ENCODE data around the gene CSNK1D.
A peak's percentile ranks its signal among the peaks of the same experiment; 100 is the strongest.

The CSNK1D gene

DNA sequence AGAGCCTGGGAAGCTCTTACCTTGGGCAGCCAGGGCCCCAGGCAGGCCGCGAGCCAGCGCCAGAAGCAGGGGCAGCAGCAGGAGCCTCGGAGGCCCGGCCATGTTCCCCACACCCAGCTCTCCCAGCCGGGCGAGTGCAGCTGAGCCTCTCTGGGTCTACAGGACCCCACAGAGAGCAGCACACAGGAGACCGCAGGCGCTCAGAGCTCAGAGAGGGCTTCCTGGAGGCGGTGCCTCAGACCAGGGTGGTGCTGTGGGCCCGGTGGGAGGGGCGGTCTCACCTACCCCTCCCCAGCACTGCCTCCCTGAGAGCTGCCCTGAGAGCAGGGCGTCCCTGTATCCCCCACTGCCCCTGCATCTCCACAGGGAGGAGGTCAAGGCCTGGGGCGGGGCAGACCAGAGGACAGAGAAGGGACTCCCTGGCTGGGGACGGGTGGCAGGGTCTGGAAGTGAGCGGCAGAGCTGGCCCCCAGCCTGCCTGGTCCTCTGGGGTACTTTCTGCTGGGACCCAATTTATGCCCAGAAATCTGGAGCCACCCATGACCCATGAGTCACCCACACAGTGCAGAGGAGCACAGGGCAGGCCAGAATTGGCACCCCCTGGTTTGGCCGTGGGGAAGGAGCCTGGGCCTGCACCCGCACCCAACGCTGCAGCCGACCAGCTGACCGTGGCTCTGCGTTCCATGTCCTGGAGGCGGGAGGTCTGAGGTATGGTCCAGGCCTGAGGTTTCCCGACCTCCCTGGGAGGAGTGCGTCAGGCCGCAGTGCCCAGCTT, 44.1 kb upstream of the CSNK1D start, which contains the start of gene CD7:
TSS of gene CD7 (minus strand) at position 215 of the 775 bp plus-strand sequence. CDS start at position 102, 113 bp downstream.
- no peaks in the 10 kb centered on the region for H3K36me3 ChIP-seq (ENCODE audit: control insufficient read depth in 2 of 2, insufficient read depth in 1 of 2, low read length in 2 of 2)
- H3K9me3 ChIP-seq (ENCODE audit: control insufficient read depth, insufficient read depth, low read depth, low read length) = no peaks in the 10 kb centered on the region
- TF ChIP-seq ZNF24 (tag by site-specific recombination; IDR thresholded peaks at IDR 0.05) (no peak), GLIS2 (tag by site-specific recombination; IDR thresholded peaks at IDR 0.05) (peak; percentile 31; the same call in 1 of the 2 replicates), GLIS1 (tag by site-specific recombination; IDR thresholded peaks at IDR 0.05) (peak; percentile 85), ZIC2 (tag by site-specific recombination; IDR thresholded peaks at IDR 0.05) (0 out of 2 replicates have a peak, but pooled peaks have one; percentile 50), ZBTB7A (tag by site-specific recombination; IDR thresholded peaks at IDR 0.05; ENCODE audit: low read depth) (no peak)
- no peaks in the 10 kb centered on the region; the same call in 1 of the 2 replicates for H3K4me1 ChIP-seq (ENCODE audit: control insufficient read depth, insufficient read depth, low read length)
- no peak within 1 kb of the TSS for H3K4me3 ChIP-seq (ENCODE audit: low read depth, low read length)
- no peak within 1 kb of the TSS for H3K27ac ChIP-seq (ENCODE audit: extremely low read depth, low read depth, low read length)
- ChIA-PET POLR2A (interaction anchor here (0.8 kb wide), 1 partner anchor 25 kb away, joined by 3 read pairs; no protein-coding TSS in a partner anchor), CTCF (interaction anchor here (0.5 to 0.8 kb wide), 3 partner anchors 17 to 81 kb away, joined by 3 to 5 read pairs (median 3); no protein-coding TSS in a partner anchor)

GRCh38 chr17:82316651-82317393, 43.3 kb upstream of the CSNK1D start:
- no peak overlapping the region for H3K4me3 ChIP-seq (ENCODE audit: low read depth, low read length)
- H3K4me1 ChIP-seq (ENCODE audit: control insufficient read depth, insufficient read depth, low read length) = no peaks in the 10 kb centered on the region; the same call in 1 of the 2 replicates
- H3K36me3 ChIP-seq (ENCODE audit: control insufficient read depth in 2 of 2, insufficient read depth in 1 of 2, low read length in 2 of 2) = no peaks in the 10 kb centered on the region
- ChIA-PET CTCF (interaction anchor here (0.5 to 0.8 kb wide), 2 partner anchors 31 to 80 kb away, joined by 3 to 5 read pairs; no protein-coding TSS in a partner anchor), POLR2A (interaction anchor here (0.6 to 0.8 kb wide), 2 partner anchors 24 to 437 kb away, joined by 3 read pairs; no protein-coding TSS in a partner anchor)
- no peaks in the 10 kb centered on the region for H3K9me3 ChIP-seq (ENCODE audit: control insufficient read depth, insufficient read depth, low read depth, low read length)
- no peak overlapping the region for H3K27ac ChIP-seq (ENCODE audit: extremely low read depth, low read depth, low read length)
- TF ChIP-seq ZNF366 (tag by site-specific recombination; conservative IDR thresholded peaks at IDR 0.05) = no peak
- no peak for TF ChIP-seq ZNF558 (tag by site-specific recombination; IDR thresholded peaks at IDR 0.05)
- TF ChIP-seq ZNF404 (tag by site-specific recombination; IDR thresholded peaks at IDR 0.05) = no peak

GRCh38 chr17:82315703-82316358, 42.3 kb upstream of the CSNK1D start:
- POLR2A ChIA-PET = interaction anchor here (0.6 kb wide), 1 partner anchor 436 kb away, joined by 3 read pairs; no protein-coding TSS in a partner anchor
- CTCF ChIA-PET = no interaction called here
- TF ChIP-seq ZXDB (tag by site-specific recombination; IDR thresholded peaks at IDR 0.05) = no peak
- TF ChIP-seq ZNF239 (tag by site-specific recombination; IDR thresholded peaks at IDR 0.05) = no peak
- peak; percentile 31; the same call in 1 of the 2 replicates for TF ChIP-seq ZNF600 (tag by site-specific recombination; IDR thresholded peaks at IDR 0.05)
- TF ChIP-seq, protein P1, sequence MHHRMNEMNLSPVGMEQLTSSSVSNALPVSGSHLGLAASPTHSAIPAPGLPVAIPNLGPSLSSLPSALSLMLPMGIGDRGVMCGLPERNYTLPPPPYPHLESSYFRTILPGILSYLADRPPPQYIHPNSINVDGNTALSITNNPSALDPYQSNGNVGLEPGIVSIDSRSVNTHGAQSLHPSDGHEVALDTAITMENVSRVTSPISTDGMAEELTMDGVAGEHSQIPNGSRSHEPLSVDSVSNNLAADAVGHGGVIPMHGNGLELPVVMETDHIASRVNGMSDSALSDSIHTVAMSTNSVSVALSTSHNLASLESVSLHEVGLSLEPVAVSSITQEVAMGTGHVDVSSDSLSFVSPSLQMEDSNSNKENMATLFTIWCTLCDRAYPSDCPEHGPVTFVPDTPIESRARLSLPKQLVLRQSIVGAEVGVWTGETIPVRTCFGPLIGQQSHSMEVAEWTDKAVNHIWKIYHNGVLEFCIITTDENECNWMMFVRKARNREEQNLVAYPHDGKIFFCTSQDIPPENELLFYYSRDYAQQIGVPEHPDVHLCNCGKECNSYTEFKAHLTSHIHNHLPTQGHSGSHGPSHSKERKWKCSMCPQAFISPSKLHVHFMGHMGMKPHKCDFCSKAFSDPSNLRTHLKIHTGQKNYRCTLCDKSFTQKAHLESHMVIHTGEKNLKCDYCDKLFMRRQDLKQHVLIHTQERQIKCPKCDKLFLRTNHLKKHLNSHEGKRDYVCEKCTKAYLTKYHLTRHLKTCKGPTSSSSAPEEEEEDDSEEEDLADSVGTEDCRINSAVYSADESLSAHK (tag by site-specific recombination; IDR thresholded peaks at IDR 0.05) = no peak
- TF ChIP-seq, protein P2, sequence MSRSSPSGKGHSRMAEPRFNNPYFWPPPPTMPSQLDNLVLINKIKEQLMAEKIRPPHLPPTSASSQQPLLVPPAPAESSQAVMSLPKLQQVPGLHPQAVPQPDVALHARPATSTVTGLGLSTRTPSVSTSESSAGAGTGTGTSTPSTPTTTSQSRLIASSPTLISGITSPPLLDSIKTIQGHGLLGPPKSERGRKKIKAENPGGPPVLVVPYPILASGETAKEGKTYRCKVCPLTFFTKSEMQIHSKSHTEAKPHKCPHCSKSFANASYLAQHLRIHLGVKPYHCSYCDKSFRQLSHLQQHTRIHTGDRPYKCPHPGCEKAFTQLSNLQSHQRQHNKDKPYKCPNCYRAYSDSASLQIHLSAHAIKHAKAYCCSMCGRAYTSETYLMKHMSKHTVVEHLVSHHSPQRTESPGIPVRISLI (tag by site-specific recombination; IDR thresholded peaks at IDR 0.05) = no peak
- TF ChIP-seq, protein P3, sequence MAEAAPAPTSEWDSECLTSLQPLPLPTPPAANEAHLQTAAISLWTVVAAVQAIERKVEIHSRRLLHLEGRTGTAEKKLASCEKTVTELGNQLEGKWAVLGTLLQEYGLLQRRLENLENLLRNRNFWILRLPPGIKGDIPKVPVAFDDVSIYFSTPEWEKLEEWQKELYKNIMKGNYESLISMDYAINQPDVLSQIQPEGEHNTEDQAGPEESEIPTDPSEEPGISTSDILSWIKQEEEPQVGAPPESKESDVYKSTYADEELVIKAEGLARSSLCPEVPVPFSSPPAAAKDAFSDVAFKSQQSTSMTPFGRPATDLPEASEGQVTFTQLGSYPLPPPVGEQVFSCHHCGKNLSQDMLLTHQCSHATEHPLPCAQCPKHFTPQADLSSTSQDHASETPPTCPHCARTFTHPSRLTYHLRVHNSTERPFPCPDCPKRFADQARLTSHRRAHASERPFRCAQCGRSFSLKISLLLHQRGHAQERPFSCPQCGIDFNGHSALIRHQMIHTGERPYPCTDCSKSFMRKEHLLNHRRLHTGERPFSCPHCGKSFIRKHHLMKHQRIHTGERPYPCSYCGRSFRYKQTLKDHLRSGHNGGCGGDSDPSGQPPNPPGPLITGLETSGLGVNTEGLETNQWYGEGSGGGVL (tag by site-specific recombination; IDR thresholded peaks at IDR 0.05) = 0 out of 2 replicates have a peak, but pooled peaks have one; percentile 7
- no peak for TF ChIP-seq SCRT1 (tag by site-specific recombination; IDR thresholded peaks at IDR 0.05; ENCODE audit: borderline replicate concordance)
- no peak for TF ChIP-seq SP7 (tag by site-specific recombination; IDR thresholded peaks at IDR 0.05)
- TF ChIP-seq GLI2 (tag by site-specific recombination; IDR thresholded peaks at IDR 0.05; ENCODE audit: borderline replicate concordance, low read depth) = no peak
- no peak for TF ChIP-seq ELK4 (IDR thresholded peaks at IDR 0.05; ENCODE audit: borderline replicate concordance, low read depth, low read length)
- no peak for TF ChIP-seq MEIS1 (CRISPR knock-in tag; IDR thresholded peaks at IDR 0.05; ENCODE audit: borderline replicate concordance)
- no peak for TF ChIP-seq ZNF223 (tag by site-specific recombination; IDR thresholded peaks at IDR 0.05)
- 0 out of 2 replicates have a peak, but pooled peaks have one; percentile 60 for TF ChIP-seq ZNF701 (tag by site-specific recombination; IDR thresholded peaks at IDR 0.05)
- TF ChIP-seq ZNF624 (tag by site-specific recombination; IDR thresholded peaks at IDR 0.05) = no peak

More at GRCh38 chr17:82315703-82316358, 42.3 kb upstream of the CSNK1D start:
- Histone ChIP-seq H3K36me3 (ENCODE audit: control insufficient read depth in 2 of 2, insufficient read depth in 1 of 2, low read length in 2 of 2) (no peaks in the 10 kb centered on the region), H3K4me3 (ENCODE audit: low read depth, low read length) (no peak overlapping the region), H3K9me3 (ENCODE audit: control insufficient read depth, insufficient read depth, low read depth, low read length) (no peaks in the 10 kb centered on the region), H3K4me1 (ENCODE audit: control insufficient read depth, insufficient read depth, low read length) (no peaks in the 10 kb centered on the region), H3K27ac (ENCODE audit: extremely low read depth, low read depth, low read length) (no peak overlapping the region)
